Large intestine (tissue), 3 donors: ENCODE data around the gene RAB23. TPM values are rescaled to one million over a fixed set of nuclear protein-coding genes. Genes with fewer than 3 reads are reported as not detected.
A peak's percentile ranks its signal among the peaks of the same experiment; 100 is the strongest.
"Not testable (repeated sequence)": the region's sequence is repeated elsewhere in the genome, so short reads cannot be mapped to it uniquely, and the experiment has no call there.

Experiments
- DNase-seq, 2 donors: peaks; one replicate each; pipeline versions ENCODE4 v3.0.0 to v3.0.0-alpha.2; 2013
- H3K27ac ChIP-seq: one replicate; pipeline ENCODE4 v1.5.1; 2013; ENCODE audit warnings: low read length
- H3K27me3 ChIP-seq: 2 replicates; pipeline ENCODE4 v1.6.1; 2013; ENCODE audit warnings: low read length; ENCODE audit not compliant: control insufficient read depth, insufficient read depth
- H3K36me3 ChIP-seq: 2 replicates; pipeline ENCODE4 v1.6.1; 2013; ENCODE audit warnings: low read length; ENCODE audit not compliant: control insufficient read depth, insufficient read depth
- H3K4me1 ChIP-seq: one replicate; pipeline ENCODE4 v1.6.1; 2013; ENCODE audit warnings: low read length; ENCODE audit not compliant: control insufficient read depth, insufficient read depth
- H3K4me3 ChIP-seq: one replicate; pipeline ENCODE4 v1.5.1; 2013; ENCODE audit warnings: low read length
- H3K9me3 ChIP-seq: one replicate; pipeline ENCODE4 v1.6.1; 2013; ENCODE audit warnings: mild to moderate bottlenecking, low read depth, low read length, moderate library complexity; ENCODE audit not compliant: control insufficient read depth
- WGBS: methylation state at CpG from one replicate; pipeline ENCODE4 v1.1.5; 2013; ENCODE audit warnings: low lambda C conversion rate; ENCODE audit not compliant: insufficient coverage; 5-methylcytosine and 5-hydroxymethylcytosine counted together
- polyA plus RNA-seq: library from polyadenylated mRNA; unstranded; fragments of 120-200 nt; gene quantifications from one replicate; pipeline ENCODE4 v1.2.1, GENCODE V29; 2013

RAB23 gene
- polyA plus RNA-seq, 1 donor, result 16.3 TPM

DNA sequence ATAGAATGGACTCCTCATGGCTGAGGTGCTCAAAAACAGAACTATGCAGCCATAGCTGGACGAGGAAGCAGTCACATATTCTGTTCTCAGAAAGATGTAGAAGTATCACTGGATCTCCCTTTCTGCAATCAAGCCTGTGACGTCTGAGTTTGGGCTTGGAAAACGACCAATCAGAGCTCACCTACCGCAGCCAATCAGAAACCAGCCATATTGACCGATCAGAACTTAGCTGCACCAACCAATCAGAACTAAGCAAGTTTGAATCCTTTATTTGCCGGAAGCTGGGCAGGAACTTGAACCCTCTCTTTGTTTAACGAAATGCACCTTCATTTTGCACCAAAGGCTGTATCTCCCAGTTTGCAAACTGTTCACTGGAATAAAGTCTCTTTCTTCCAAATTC lies 21.8 kb upstream of the RAB23 start:
- H3K27ac ChIP-seq, result no peak overlapping the region
- H3K4me3 ChIP-seq, result no peak overlapping the region
- H3K27me3 ChIP-seq, result no peaks in the 10 kb centered on the region
- DNase-seq, result no peak
- 100% methylated on average over 1 of the region's 7 CpGs for WGBS
- no peaks in the 10 kb centered on the region for H3K4me1 ChIP-seq
- no peaks in the 10 kb centered on the region for H3K9me3 ChIP-seq
- H3K36me3 ChIP-seq, result no peaks in the 10 kb centered on the region

GRCh38 chr6:57243526-57243925 lies 21.4 kb upstream of the RAB23 start:
- H3K4me3 ChIP-seq, H3K27ac ChIP-seq, DNase-seq, H3K4me1 ChIP-seq, H3K27me3 ChIP-seq, H3K36me3 ChIP-seq, H3K9me3 ChIP-seq: not testable (repeated sequence)
- no CpG with 5 or more reads among the region's 13 CpGs for WGBS

GRCh38 chr6:57242505-57242904 lies 20.4 kb upstream of the RAB23 start:
- H3K27ac ChIP-seq, result no peak overlapping the region

GRCh38 chr6:57226221-57226620 lies 4.1 kb upstream of the RAB23 start:
- no peak for DNase-seq
- H3K27ac ChIP-seq, result no peak overlapping the region
- no peaks in the 10 kb centered on the region for H3K36me3 ChIP-seq
- no peaks in the 10 kb centered on the region for H3K9me3 ChIP-seq
- H3K4me3 ChIP-seq, result no peak overlapping the region
- H3K27me3 ChIP-seq, result no peaks in the 10 kb centered on the region
- WGBS, result 83% methylated on average over 1 of the region's 2 CpGs
- H3K4me1 ChIP-seq, result no peaks in the 10 kb centered on the region

More at GRCh38 chr6:57242505-57242904, 20.4 kb upstream of the RAB23 start:
- no peaks in the 10 kb centered on the region for H3K4me1 ChIP-seq
- H3K9me3 ChIP-seq, result no peaks in the 10 kb centered on the region
- no peaks in the 10 kb centered on the region for H3K27me3 ChIP-seq
- H3K4me3 ChIP-seq, result no peak overlapping the region
- WGBS, result 0% methylated on average over 1 of the region's 2 CpGs
- DNase-seq, result peak in 1 of 2 donors; percentile 34
- H3K36me3 ChIP-seq, result no peaks in the 10 kb centered on the region

DNA sequence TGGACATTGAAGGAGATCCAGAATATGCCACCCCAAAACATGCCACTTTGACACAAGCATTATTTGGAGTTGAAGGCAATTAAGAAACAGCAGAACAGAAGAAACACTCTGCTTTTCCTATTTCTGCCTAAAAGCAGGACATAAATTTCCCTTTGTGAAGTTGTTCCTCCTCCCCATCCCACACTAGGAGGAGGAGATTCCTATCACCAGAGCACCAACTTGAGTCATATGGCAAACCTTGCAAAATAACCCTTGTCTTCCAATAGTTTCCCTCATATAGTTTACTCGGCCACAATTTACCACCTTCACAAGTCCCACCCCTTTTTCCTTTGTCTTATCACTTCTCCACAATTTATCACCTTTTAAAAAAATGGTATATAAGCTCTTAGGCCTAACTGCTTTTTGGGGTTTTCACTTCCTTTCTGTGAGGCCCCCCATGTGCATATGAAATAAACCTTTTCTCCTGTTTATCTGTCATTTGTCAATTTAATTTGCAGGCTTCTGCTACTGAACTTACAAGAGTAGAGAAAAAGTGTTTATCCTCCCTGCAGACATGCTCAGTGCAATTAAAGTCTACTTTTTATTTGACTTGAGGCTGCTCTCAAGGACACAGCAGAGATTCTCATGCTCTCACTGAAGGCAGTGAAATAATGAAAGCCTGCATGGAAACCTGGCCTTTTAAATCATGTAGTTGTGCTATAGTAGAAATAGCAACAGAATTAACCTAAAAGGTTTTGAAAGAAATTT lies 2.8 kb upstream of the RAB23 start:
- H3K27ac ChIP-seq, result no peak overlapping the region
- 20% methylated on average over 1 of the region's 1 CpG for WGBS

DNA sequence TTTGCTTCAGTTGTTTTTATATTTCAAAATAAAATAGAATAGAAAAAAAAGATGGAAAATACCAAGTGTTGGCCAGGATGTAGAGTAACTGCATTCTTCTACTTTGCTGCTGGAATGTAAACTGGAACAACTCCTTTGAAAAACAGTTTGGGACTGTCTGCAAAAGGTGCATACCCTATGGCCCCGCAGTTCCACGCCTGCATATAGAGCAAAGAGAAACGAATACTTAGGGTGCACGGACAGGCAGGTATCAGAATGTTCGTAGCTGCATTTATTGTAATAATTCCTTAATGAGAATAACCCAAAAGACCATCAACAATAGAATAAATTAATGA lies 603 bp upstream of the RAB23 start:
- Histone ChIP-seq H3K4me1 (no peaks in the 10 kb centered on the region), H3K36me3 (no peaks in the 10 kb centered on the region), H3K9me3 (no peaks in the 10 kb centered on the region), H3K27ac (peak overlapping the region; percentile 80), H3K4me3 (peak overlapping the region; percentile 88), H3K27me3 (no peaks in the 10 kb centered on the region)
- DNase-seq, result no peak
- WGBS, result no CpG with 5 or more reads among the region's 5 CpGs

More for the DNA sequence above, 2.8 kb upstream of the RAB23 start:
- H3K4me3 ChIP-seq, result no peak overlapping the region
- no peaks in the 10 kb centered on the region for H3K27me3 ChIP-seq
- no peaks in the 10 kb centered on the region for H3K4me1 ChIP-seq
- H3K9me3 ChIP-seq, result no peaks in the 10 kb centered on the region
- no peaks in the 10 kb centered on the region for H3K36me3 ChIP-seq
- DNase-seq, result no peak

- peak overlapping the region; percentile 80 for H3K27ac ChIP-seq
- H3K4me1 ChIP-seq, result no peaks in the 10 kb centered on the region
- H3K9me3 ChIP-seq, result no peaks in the 10 kb centered on the region
- no peaks in the 10 kb centered on the region for H3K36me3 ChIP-seq
- H3K4me3 ChIP-seq, result peak overlapping the region; percentile 88
- DNase-seq, result peak; percentile 42 to 62
- H3K27me3 ChIP-seq, result no peaks in the 10 kb centered on the region
- WGBS, result no CpG with 5 or more reads among the region's 38 CpGs
Measured at GRCh38 chr6:57221191-57221935, 744 bp downstream of the RAB23 start.

DNA sequence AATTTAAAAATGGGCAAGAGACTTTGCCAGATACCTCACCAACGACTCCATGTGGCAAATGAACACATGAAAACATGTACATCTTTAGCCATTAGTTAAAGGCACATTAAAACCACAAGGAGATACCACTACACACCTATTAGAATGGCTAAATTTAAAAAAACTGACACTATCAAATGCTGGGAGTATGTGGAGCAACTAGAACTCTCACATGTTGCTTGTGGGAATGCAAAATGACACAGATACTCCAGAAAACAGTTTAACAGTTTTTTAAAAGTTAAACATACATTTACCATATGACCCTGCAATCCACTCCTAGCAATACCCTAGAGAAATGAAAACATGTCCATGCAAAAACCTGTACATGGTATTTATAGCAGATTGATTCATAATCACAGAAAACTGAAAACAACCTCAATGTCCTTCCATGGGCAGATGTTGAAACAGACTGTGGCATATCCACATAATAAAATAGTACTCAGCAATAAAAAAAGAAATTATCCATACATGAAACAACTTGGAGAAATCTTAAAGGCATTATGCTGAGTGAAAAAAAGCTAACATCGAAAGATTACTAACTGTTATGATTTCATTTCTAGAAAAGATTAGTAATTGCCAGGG lies 1.9 kb downstream of the RAB23 start:
- no peak overlapping the region for H3K4me3 ChIP-seq
- no peak overlapping the region for H3K27ac ChIP-seq
- H3K36me3 ChIP-seq, result no peaks in the 10 kb centered on the region
- DNase-seq, result no peak
- H3K27me3 ChIP-seq, result no peaks in the 10 kb centered on the region
- H3K4me1 ChIP-seq, result no peaks in the 10 kb centered on the region
- WGBS, result 100% methylated on average over 1 of the region's 2 CpGs
- no peaks in the 10 kb centered on the region for H3K9me3 ChIP-seq

GRCh38 chr6:57217270-57217669 lies 4.8 kb downstream of the RAB23 start:
- Histone ChIP-seq H3K27me3 (no peaks in the 10 kb centered on the region), H3K4me3 (no peak overlapping the region), H3K4me1 (no peaks in the 10 kb centered on the region), H3K36me3 (no peaks in the 10 kb centered on the region), H3K9me3 (no peaks in the 10 kb centered on the region), H3K27ac (no peak overlapping the region)
- 93% methylated on average over 2 of the region's 11 CpGs for WGBS
- DNase-seq, result no peak

DNA sequence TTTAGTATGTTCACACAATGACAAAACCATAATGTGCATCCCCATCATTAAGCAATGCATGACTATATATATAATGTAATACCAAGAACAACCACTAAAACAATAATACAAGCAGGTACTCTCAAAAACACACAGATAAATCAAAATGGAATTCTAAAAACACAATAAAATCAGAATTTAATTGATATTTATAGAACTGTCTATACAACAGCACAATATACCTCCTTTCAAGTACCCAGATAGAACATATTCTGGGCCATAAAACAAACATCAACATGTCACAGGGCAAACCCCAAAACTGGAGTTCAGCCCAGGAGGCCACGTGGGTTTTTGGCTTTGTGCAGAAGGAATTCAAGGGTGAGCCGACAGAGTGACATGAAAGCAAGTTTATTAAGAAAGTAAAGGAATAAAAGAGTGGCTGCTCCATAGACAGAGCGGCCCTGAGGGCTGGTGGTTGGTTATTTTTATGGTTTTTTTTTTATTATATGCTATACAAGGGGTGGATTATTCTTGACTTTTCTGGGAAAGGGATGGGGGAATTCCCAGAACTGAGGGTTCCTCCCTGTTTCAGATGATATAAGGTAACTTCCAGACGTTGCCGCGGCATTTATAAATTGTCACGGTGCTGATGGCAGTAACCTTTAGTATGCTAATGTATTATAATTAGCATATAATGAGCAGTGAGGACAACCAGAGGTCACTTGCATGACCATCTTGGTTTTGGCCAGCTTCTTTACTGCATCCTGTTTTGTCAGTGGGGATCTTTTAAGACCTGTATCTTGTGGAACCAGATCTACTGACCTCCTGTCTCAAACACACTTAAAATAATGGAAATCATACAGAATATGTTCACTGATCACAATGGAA lies 5.6 kb downstream of the RAB23 start:
- Histone ChIP-seq H3K4me3 (no peak overlapping the region), H3K36me3 (no peaks in the 10 kb centered on the region), H3K9me3 (no peaks in the 10 kb centered on the region), H3K4me1 (no peaks in the 10 kb centered on the region), H3K27me3 (no peaks in the 10 kb centered on the region), H3K27ac (no peak overlapping the region)
- 100% methylated on average over 2 of the region's 7 CpGs for WGBS
- no peak for DNase-seq
